Retinal pigment epithelial cell (primary cell): ENCODE results near the gene DDR2.
A peak's percentile ranks its signal among the peaks of the same experiment; 100 is the strongest.
"Not testable (repeated sequence)": the region's sequence is repeated elsewhere in the genome, so short reads cannot be mapped to it uniquely, and the experiment has no call there.

Experiments used
- DNase-seq: peaks from one replicate; pipeline ENCODE4 v3.0.0-alpha.2; 2010; ENCODE audit warnings: low read depth
- H3K4me3 ChIP-seq: 2 replicates; pipeline ENCODE4 v1.5.1; 2011; ENCODE audit warnings: mild to moderate bottlenecking, low read length, control low read depth, moderate library complexity
- CTCF ChIP-seq: conservative IDR thresholded peaks from 2 replicates; pipeline ENCODE4 v1.5.1; 2011; ENCODE audit warnings: low read depth, low read length, control low read depth, inconsistent platforms

Gene DDR2

GRCh38 chr1:162765788-162766187 is 133.5 kb downstream of the DDR2 start:
- H3K4me3 ChIP-seq: no peak overlapping the region
- no peak for TF ChIP-seq CTCF
- DNase-seq: no peak

- H3K4me3 ChIP-seq: no peak overlapping the region
- no peak for TF ChIP-seq CTCF
- DNase-seq: no peak
These were observed 140.4 kb downstream of the DDR2 start for GRCh38 chr1:162772571-162773154.

GRCh38 chr1:162774007-162774406 is 141.7 kb downstream of the DDR2 start:
- TF ChIP-seq CTCF: no peak
- DNase-seq: no peak
- no peak overlapping the region for H3K4me3 ChIP-seq

GRCh38 chr1:162779043-162779442 is 146.8 kb downstream of the DDR2 start:
- DNase-seq: no peak
- no peak overlapping the region for H3K4me3 ChIP-seq
- no peak for TF ChIP-seq CTCF

- no peak for TF ChIP-seq CTCF
- no peak for DNase-seq
- no peak overlapping the region for H3K4me3 ChIP-seq
These were observed 150.4 kb downstream of the DDR2 start for GRCh38 chr1:162782671-162783070.

- DNase-seq, H3K4me3 ChIP-seq: not testable (repeated sequence)
These were observed 152.7 kb downstream of the DDR2 start for GRCh38 chr1:162784926-162785325.

GRCh38 chr1:162788783-162789182 is 156.5 kb downstream of the DDR2 start:
- DNase-seq, H3K4me3 ChIP-seq: not testable (repeated sequence)

- peak; percentile 84 for DNase-seq
These were observed 158.2 kb downstream of the DDR2 start, which contains the start of gene HSD17B7 for GRCh38 chr1:162790303-162790984. TSS of gene HSD17B7 (plus strand) at chr1:162790702. CDS start at chr1:162790801, 99 bp downstream.

GRCh38 chr1:162790985-162791357 is 158.7 kb downstream of the DDR2 start:
- DNase-seq: not testable (repeated sequence)
- peak overlapping the region; percentile 60 for H3K4me3 ChIP-seq

More at GRCh38 chr1:162790303-162790984, 158.2 kb downstream of the DDR2 start, which contains the start of gene HSD17B7:
- H3K4me3 ChIP-seq: peak within 1 kb of the TSS; percentile 60

GRCh38 chr1:162794284-162794683 is 162.0 kb downstream of the DDR2 start:
- DNase-seq, H3K4me3 ChIP-seq: not testable (repeated sequence)

- not testable (repeated sequence) for DNase-seq, H3K4me3 ChIP-seq
These were observed 164.5 kb downstream of the DDR2 start for GRCh38 chr1:162796617-162797279.
